ENCODE results near the gene PTH1R. TPM values are rescaled to one million over a fixed set of nuclear protein-coding genes. Genes with fewer than 3 reads are reported as not detected.
A peak's percentile ranks its signal among the peaks of the same experiment; 100 is the strongest.

PTH1R gene
- total RNA-seq, 1 donor from 2014 or later, result 15.4 TPM

GRCh38 chr3:46880884-46881595, 3.5 kb downstream of the PTH1R start:
- TF ChIP-seq, protein P1, sequence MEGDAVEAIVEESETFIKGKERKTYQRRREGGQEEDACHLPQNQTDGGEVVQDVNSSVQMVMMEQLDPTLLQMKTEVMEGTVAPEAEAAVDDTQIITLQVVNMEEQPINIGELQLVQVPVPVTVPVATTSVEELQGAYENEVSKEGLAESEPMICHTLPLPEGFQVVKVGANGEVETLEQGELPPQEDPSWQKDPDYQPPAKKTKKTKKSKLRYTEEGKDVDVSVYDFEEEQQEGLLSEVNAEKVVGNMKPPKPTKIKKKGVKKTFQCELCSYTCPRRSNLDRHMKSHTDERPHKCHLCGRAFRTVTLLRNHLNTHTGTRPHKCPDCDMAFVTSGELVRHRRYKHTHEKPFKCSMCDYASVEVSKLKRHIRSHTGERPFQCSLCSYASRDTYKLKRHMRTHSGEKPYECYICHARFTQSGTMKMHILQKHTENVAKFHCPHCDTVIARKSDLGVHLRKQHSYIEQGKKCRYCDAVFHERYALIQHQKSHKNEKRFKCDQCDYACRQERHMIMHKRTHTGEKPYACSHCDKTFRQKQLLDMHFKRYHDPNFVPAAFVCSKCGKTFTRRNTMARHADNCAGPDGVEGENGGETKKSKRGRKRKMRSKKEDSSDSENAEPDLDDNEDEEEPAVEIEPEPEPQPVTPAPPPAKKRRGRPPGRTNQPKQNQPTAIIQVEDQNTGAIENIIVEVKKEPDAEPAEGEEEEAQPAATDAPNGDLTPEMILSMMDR (IDR thresholded peaks at IDR 0.05), result no peak
- no peak overlapping the region for H3K27ac Mint-ChIP-seq (ENCODE audit: unreplicated experiment)
- H3K4me3 Mint-ChIP-seq (ENCODE audit: unreplicated experiment), result peak overlapping the region; percentile 73
- H3K9me3 Mint-ChIP-seq (ENCODE audit: unreplicated experiment), result no peaks in the 10 kb centered on the region
- DNase-seq (ENCODE audit: extremely low spot score, unreplicated experiment), result no peak
- no peaks in the 10 kb centered on the region for H3K36me3 Mint-ChIP-seq (ENCODE audit: unreplicated experiment)
- H3K4me1 Mint-ChIP-seq (ENCODE audit: unreplicated experiment), result peaks cover 59% of the 10 kb centered on the region
- H3K27me3 Mint-ChIP-seq (ENCODE audit: unreplicated experiment), result no peaks in the 10 kb centered on the region

DNA sequence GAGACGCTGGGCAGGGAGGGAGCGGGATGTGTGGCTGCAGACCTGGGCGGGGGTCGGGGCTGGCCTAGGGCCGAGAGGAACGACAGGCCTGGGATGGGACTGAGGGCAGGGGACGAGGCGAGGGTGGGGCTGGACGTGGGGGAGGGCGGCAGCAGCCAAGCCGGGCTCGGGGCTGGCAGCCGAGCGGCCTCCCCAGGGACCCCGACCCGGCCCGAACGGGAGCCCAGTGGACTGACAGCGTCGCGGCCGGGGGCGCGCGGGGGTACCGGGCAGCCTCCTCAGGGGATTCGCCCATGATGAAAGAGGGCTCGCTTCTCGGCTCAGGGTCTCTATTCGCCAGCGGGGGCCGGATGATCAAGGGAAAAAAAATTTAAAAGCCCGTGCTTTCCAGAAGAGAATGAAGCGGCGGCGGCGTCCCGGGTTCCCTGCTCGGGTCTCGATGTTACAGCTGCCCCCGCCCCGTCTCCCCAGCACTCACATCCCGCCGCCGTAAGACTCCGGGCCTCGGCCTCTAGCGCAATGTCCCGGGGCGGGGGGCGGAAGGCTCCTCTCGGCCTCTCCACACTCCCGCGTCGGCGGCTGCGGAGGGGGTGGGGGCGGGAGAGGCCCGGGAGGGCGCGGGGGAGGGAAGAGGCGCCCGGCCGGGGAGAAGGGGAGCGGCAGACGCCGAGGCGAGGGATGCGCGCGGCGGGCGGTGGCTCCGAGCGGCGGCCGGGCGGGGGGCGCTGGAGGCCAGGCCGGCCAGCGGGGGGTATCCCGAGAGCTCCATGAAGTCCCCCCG, 4.3 kb downstream of the PTH1R start:
- H3K36me3 Mint-ChIP-seq (ENCODE audit: unreplicated experiment), result no peaks in the 10 kb centered on the region
- DNase-seq (ENCODE audit: extremely low spot score, unreplicated experiment), result no peak
- H3K4me3 Mint-ChIP-seq (ENCODE audit: unreplicated experiment), result peak overlapping the region; percentile 73
- TF ChIP-seq, protein P1 (IDR thresholded peaks at IDR 0.05), result no peak
- no peaks in the 10 kb centered on the region for H3K27me3 Mint-ChIP-seq (ENCODE audit: unreplicated experiment)
- H3K27ac Mint-ChIP-seq (ENCODE audit: unreplicated experiment), result no peak overlapping the region
- H3K4me1 Mint-ChIP-seq (ENCODE audit: unreplicated experiment), result peaks cover 53% of the 10 kb centered on the region
- H3K9me3 Mint-ChIP-seq (ENCODE audit: unreplicated experiment), result no peaks in the 10 kb centered on the region

- Mint-ChIP-seq H3K9me3 (ENCODE audit: unreplicated experiment) (no peaks in the 10 kb centered on the region), H3K4me3 (ENCODE audit: unreplicated experiment) (peak overlapping the region; percentile 84), H3K27ac (ENCODE audit: unreplicated experiment) (peak overlapping the region; percentile 50), H3K4me1 (ENCODE audit: unreplicated experiment) (peaks cover 48% of the 10 kb centered on the region), H3K36me3 (ENCODE audit: unreplicated experiment) (no peaks in the 10 kb centered on the region), H3K27me3 (ENCODE audit: unreplicated experiment) (no peaks in the 10 kb centered on the region)
- TF ChIP-seq, protein P1 (IDR thresholded peaks at IDR 0.05), result no peak
- no peak for DNase-seq (ENCODE audit: extremely low spot score, unreplicated experiment)
Observed at GRCh38 chr3:46882377-46883053, 5.0 kb downstream of the PTH1R start.

- H3K36me3 Mint-ChIP-seq (ENCODE audit: unreplicated experiment), result no peaks in the 10 kb centered on the region
- H3K9me3 Mint-ChIP-seq (ENCODE audit: unreplicated experiment), result no peaks in the 10 kb centered on the region
- peaks cover 41% of the 10 kb centered on the region for H3K4me1 Mint-ChIP-seq (ENCODE audit: unreplicated experiment)
- TF ChIP-seq, protein P1 (IDR thresholded peaks at IDR 0.05), result no peak
- no peak for DNase-seq (ENCODE audit: extremely low spot score, unreplicated experiment)
- no peaks in the 10 kb centered on the region for H3K27me3 Mint-ChIP-seq (ENCODE audit: unreplicated experiment)
- peak overlapping the region; percentile 84 for H3K4me3 Mint-ChIP-seq (ENCODE audit: unreplicated experiment)
- H3K27ac Mint-ChIP-seq (ENCODE audit: unreplicated experiment), result peak overlapping the region; percentile 27
Observed at GRCh38 chr3:46883054-46883829, 5.7 kb downstream of the PTH1R start.

Data from osteocyte (in vitro differentiated cells).